ENCODE data around the gene PCDH9.

Gene PCDH9

DNA sequence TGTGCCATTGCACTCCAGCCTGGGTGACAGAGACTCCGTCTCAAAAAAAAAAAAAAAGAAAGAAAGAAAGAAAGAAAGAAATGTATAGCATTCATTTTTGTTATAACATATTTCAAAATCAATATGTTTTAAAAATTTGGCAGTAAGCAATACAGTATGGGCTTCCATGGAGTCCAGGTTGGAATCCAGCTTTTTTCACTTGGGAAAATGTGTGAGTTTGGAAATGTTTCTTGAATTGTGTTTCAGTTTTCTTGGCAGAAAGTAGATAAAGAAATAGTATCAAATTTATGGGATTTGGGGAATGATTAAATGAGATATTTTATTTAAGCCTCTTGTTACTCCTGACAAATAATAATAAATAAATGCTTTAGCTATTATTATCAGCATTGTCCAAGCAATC, 225.6 kb downstream of the PCDH9 start:
- Histone ChIP-seq H3K4me3 (no peak overlapping the region), H3K9me3 (no peaks in the 10 kb centered on the region), H3K4me2 (no peak overlapping the region), H3K27me3 (no peaks in the 10 kb centered on the region), H3K27ac (no peak overlapping the region), H3K36me3 (no peaks in the 10 kb centered on the region), H3K9ac (no peak overlapping the region), H3K4me1 (0 out of 2 replicates have a peak, but pooled peaks cover 4% of the 10 kb centered on the region), H4K20me1 (no peaks in the 10 kb centered on the region)
- TF ChIP-seq Cebpa-rat (IDR thresholded peaks at IDR 0.05): no peak

DNA sequence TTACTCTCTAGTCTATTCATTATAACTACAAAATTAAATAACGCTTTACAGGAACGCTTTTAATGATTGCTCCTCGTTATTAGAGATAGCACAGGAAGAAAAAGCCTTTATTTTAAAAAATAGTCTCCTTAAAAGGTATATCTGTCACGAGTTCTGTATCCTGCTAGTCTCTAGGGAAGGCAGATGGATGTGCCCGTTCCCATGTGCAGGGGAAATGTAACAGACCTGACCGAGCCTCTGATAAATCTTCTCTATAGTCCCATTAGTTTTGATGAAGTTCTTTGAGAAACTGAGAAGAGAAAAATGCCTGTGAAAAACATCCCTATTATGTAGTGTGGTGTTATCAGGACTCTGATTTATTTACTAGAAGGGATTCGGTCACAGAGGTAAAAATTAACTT, 226.4 kb downstream of the PCDH9 start:
- no peaks in the 10 kb centered on the region for H3K36me3 ChIP-seq
- H3K9me3 ChIP-seq: peaks cover 4% of the 10 kb centered on the region; the same call in 1 of the 2 replicates
- no peak overlapping the region for H3K4me3 ChIP-seq
- no peak for TF ChIP-seq Cebpa-rat (IDR thresholded peaks at IDR 0.05)
- H3K27me3 ChIP-seq: no peaks in the 10 kb centered on the region
- no peak overlapping the region for H3K27ac ChIP-seq
- no peak overlapping the region for H3K4me2 ChIP-seq
- H4K20me1 ChIP-seq: no peaks in the 10 kb centered on the region
- H3K9ac ChIP-seq: no peak overlapping the region
- 0 out of 2 replicates have a peak, but pooled peaks cover 6% of the 10 kb centered on the region for H3K4me1 ChIP-seq

GRCh38 chr13:67001363-67001762, 228.8 kb downstream of the PCDH9 start:
- H3K9ac ChIP-seq: no peak overlapping the region
- H3K9me3 ChIP-seq: peaks cover 10% of the 10 kb centered on the region; the same call in 1 of the 2 replicates
- H3K4me2 ChIP-seq: no peak overlapping the region
- H4K20me1 ChIP-seq: no peaks in the 10 kb centered on the region
- TF ChIP-seq Cebpa-rat (IDR thresholded peaks at IDR 0.05): no peak
- H3K36me3 ChIP-seq: no peaks in the 10 kb centered on the region
- peaks cover 30% of the 10 kb centered on the region for H3K4me1 ChIP-seq
- no peak overlapping the region for H3K4me3 ChIP-seq
- H3K27me3 ChIP-seq: no peaks in the 10 kb centered on the region
- no peak overlapping the region for H3K27ac ChIP-seq

DNA sequence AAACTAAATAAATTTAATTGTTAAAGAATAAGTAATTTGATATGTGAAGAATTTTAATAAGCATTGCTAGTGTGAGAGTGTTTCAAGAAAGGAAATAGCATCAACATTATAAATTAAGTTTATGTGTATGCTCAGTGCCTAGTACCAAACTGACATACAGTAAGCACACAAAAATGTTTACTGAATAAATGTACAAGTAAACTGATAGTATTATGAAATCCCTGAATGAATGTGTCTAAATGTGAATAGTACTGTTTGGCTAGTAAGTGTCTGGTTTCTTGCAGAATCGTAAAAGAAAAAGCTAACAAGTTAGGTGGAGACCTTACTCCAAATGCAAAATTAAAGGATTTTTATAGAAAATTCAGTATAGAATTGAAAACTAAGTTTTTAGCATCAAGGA, 233.6 kb downstream of the PCDH9 start:
- TF ChIP-seq Cebpa-rat (IDR thresholded peaks at IDR 0.05): no peak
- H3K36me3 ChIP-seq: no peaks in the 10 kb centered on the region
- no peaks in the 10 kb centered on the region for H3K27me3 ChIP-seq
- H4K20me1 ChIP-seq: no peaks in the 10 kb centered on the region
- peaks cover 67% of the 10 kb centered on the region for H3K4me1 ChIP-seq
- H3K9ac ChIP-seq: no peak overlapping the region
- peak overlapping the region; percentile 57; the same call in 1 of the 2 replicates for H3K4me3 ChIP-seq
- peak overlapping the region; percentile 87 for H3K27ac ChIP-seq
- peak overlapping the region; percentile 88 for H3K4me2 ChIP-seq
- peaks cover 10% of the 10 kb centered on the region; the same call in 1 of the 2 replicates for H3K9me3 ChIP-seq

DNA sequence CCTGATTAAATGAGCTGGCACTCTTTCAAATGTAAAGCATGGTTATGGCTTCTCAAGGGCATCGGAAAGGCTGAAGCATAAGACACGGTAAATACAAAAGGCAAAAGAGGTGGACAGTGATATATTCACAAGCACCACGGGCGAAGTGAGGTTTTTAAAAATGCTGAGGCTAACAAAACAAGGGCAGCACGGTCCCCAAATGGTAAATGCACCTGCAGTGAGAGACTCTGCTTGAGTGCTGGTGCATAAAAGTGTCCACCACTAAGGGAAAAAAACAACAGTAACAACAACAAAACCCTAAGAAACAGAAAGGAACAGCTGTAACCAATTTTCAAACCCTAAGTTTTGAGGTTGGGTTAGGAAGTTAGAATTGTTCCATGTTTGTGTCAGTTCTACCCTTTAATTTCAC, 234.9 kb downstream of the PCDH9 start:
- no peaks in the 10 kb centered on the region for H3K27me3 ChIP-seq
- peaks cover 67% of the 10 kb centered on the region for H3K4me1 ChIP-seq
- H3K4me2 ChIP-seq: peak overlapping the region; percentile 88
- H3K36me3 ChIP-seq: no peaks in the 10 kb centered on the region
- H4K20me1 ChIP-seq: no peaks in the 10 kb centered on the region
- H3K9me3 ChIP-seq: peaks cover 10% of the 10 kb centered on the region; the same call in 1 of the 2 replicates
- no peak for TF ChIP-seq Cebpa-rat (IDR thresholded peaks at IDR 0.05)
- peak overlapping the region; percentile 57 for H3K4me3 ChIP-seq
- H3K27ac ChIP-seq: peak overlapping the region; percentile 87
- H3K9ac ChIP-seq: peak overlapping the region; percentile 72

- H3K4me1 ChIP-seq: peaks cover 67% of the 10 kb centered on the region
- no peaks in the 10 kb centered on the region for H3K36me3 ChIP-seq
- peak overlapping the region; percentile 72 for H3K9ac ChIP-seq
- H3K4me3 ChIP-seq: peak overlapping the region; percentile 57
- no peak for TF ChIP-seq Cebpa-rat (IDR thresholded peaks at IDR 0.05)
- H3K9me3 ChIP-seq: peaks cover 10% of the 10 kb centered on the region; the same call in 1 of the 2 replicates
- peak overlapping the region; percentile 87 for H3K27ac ChIP-seq
- H3K4me2 ChIP-seq: peak overlapping the region; percentile 88
- no peaks in the 10 kb centered on the region for H3K27me3 ChIP-seq
- no peaks in the 10 kb centered on the region for H4K20me1 ChIP-seq
Measured at GRCh38 chr13:66994517-66995202, 235.5 kb downstream of the PCDH9 start.

GRCh38 chr13:66994097-66994496, 236.0 kb downstream of the PCDH9 start:
- H3K4me3 ChIP-seq: peak overlapping the region; percentile 57
- H3K4me1 ChIP-seq: peaks cover 67% of the 10 kb centered on the region

GRCh38 chr13:66992719-66993118, 237.4 kb downstream of the PCDH9 start:
- no peak for TF ChIP-seq Cebpa-rat (IDR thresholded peaks at IDR 0.05)
- peaks cover 55% of the 10 kb centered on the region for H3K4me1 ChIP-seq
- H3K4me3 ChIP-seq: no peak overlapping the region
- peak overlapping the region; percentile 88 for H3K4me2 ChIP-seq
- peaks cover 4% of the 10 kb centered on the region; the same call in 1 of the 2 replicates for H3K9me3 ChIP-seq
- H3K27me3 ChIP-seq: no peaks in the 10 kb centered on the region
- no peak overlapping the region for H3K9ac ChIP-seq
- H4K20me1 ChIP-seq: no peaks in the 10 kb centered on the region
- no peaks in the 10 kb centered on the region for H3K36me3 ChIP-seq
- peak overlapping the region; percentile 56 for H3K27ac ChIP-seq

More at GRCh38 chr13:66994097-66994496, 236.0 kb downstream of the PCDH9 start:
- Histone ChIP-seq H3K27ac (peak overlapping the region; percentile 87), H4K20me1 (no peaks in the 10 kb centered on the region), H3K4me2 (peak overlapping the region; percentile 88), H3K9ac (peak overlapping the region; percentile 72), H3K36me3 (no peaks in the 10 kb centered on the region), H3K9me3 (peaks cover 10% of the 10 kb centered on the region; the same call in 1 of the 2 replicates), H3K27me3 (no peaks in the 10 kb centered on the region)
- TF ChIP-seq Cebpa-rat (IDR thresholded peaks at IDR 0.05): no peak

- no peaks in the 10 kb centered on the region for H3K36me3 ChIP-seq
- no peaks in the 10 kb centered on the region for H4K20me1 ChIP-seq
- H3K9me3 ChIP-seq: peaks cover 4% of the 10 kb centered on the region; the same call in 1 of the 2 replicates
- no peak overlapping the region for H3K4me3 ChIP-seq
- no peak for TF ChIP-seq Cebpa-rat (IDR thresholded peaks at IDR 0.05)
- H3K4me2 ChIP-seq: peak overlapping the region; percentile 88; the same call in 1 of the 2 replicates
- peaks cover 49% of the 10 kb centered on the region for H3K4me1 ChIP-seq
- peak overlapping the region; percentile 56 for H3K27ac ChIP-seq
- H3K27me3 ChIP-seq: no peaks in the 10 kb centered on the region
- H3K9ac ChIP-seq: no peak overlapping the region
Measured at GRCh38 chr13:66992183-66992582, 238.0 kb downstream of the PCDH9 start.

DNA sequence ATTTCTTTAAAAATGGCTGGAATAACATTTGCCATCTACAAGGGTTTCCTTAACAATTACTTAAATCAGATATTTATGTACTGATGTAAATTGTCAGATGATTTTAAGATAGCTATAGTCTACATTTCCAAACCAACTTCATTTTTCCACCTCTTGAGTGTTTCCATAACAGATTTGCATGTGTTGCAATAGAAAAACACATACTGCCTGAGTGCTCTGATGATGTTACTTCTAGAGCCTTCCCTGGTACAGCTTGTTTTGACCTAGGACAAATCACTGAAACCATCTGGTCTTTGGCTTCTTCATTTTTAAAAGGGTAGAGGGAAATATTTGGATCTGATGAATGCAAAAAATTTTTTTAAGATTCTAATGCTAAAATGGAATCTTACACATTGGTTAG, 245.9 kb downstream of the PCDH9 start:
- no peaks in the 10 kb centered on the region for H3K36me3 ChIP-seq
- H3K27me3 ChIP-seq: no peaks in the 10 kb centered on the region
- H3K4me3 ChIP-seq: no peak overlapping the region
- no peak overlapping the region for H3K9ac ChIP-seq
- H4K20me1 ChIP-seq: no peaks in the 10 kb centered on the region
- H3K4me1 ChIP-seq: no peaks in the 10 kb centered on the region
- H3K9me3 ChIP-seq: peaks cover 22% of the 10 kb centered on the region
- no peak overlapping the region for H3K27ac ChIP-seq
- no peak overlapping the region for H3K4me2 ChIP-seq
- no peak for TF ChIP-seq Cebpa-rat (IDR thresholded peaks at IDR 0.05)

All from BLaER1 (cell line).